Measurements from ENCODE around the gene OMA1.

OMA1 gene

GRCh38 chr1:58576325-58576726, 29.8 kb upstream of the OMA1 start:
- H3F3A ChIP-seq (ENCODE audit: insufficient read depth, low read length), result no peaks in the 10 kb centered on the region
- no peak overlapping the region for H2AFZ ChIP-seq (ENCODE audit: low read length)
- H3K27me3 ChIP-seq (ENCODE audit: insufficient read depth, low read length), result no peaks in the 10 kb centered on the region
- H3K27ac ChIP-seq (ENCODE audit: low read depth, low read length, poor library complexity, severe bottlenecking), result no peak overlapping the region
- no peaks in the 10 kb centered on the region for H3K79me2 ChIP-seq (ENCODE audit: insufficient read depth, low read length)
- H3K9me3 ChIP-seq (ENCODE audit: low read length), result no peaks in the 10 kb centered on the region
- H3K9ac ChIP-seq (ENCODE audit: low read length), result no peak overlapping the region
- no peaks in the 10 kb centered on the region for H3K36me3 ChIP-seq (ENCODE audit: insufficient read depth, low read length)
- H3K4me2 ChIP-seq (ENCODE audit: low read length), result no peak overlapping the region
- no peaks in the 10 kb centered on the region for H3K9me2 ChIP-seq (ENCODE audit: low read depth, low read length)
- H3K4me3 ChIP-seq (ENCODE audit: low read depth, low read length, poor library complexity, severe bottlenecking), result no peak overlapping the region
- H4K20me1 ChIP-seq (ENCODE audit: insufficient read depth, low read length), result no peaks in the 10 kb centered on the region
- no peaks in the 10 kb centered on the region for H3K4me1 ChIP-seq (ENCODE audit: insufficient read depth, low read length, severe bottlenecking)
- TF ChIP-seq CTCF (IDR thresholded peaks at IDR 0.05; ENCODE audit: low read length) (no peak), EZH2 (IDR thresholded peaks at IDR 0.05; ENCODE audit: borderline replicate concordance, low read length) (no peak)

- Histone ChIP-seq H4K20me1 (ENCODE audit: insufficient read depth, low read length) (no peaks in the 10 kb centered on the region), H3K4me1 (ENCODE audit: insufficient read depth, low read length, severe bottlenecking) (no peaks in the 10 kb centered on the region), H3K9me2 (ENCODE audit: low read depth, low read length) (no peaks in the 10 kb centered on the region), H3K9ac (ENCODE audit: low read length) (no peak overlapping the region), H3K9me3 (ENCODE audit: low read length) (no peaks in the 10 kb centered on the region), H3K4me3 (ENCODE audit: low read depth, low read length, poor library complexity, severe bottlenecking) (no peak overlapping the region), H3K4me2 (ENCODE audit: low read length) (no peak overlapping the region), H3K36me3 (ENCODE audit: insufficient read depth, low read length) (no peaks in the 10 kb centered on the region), H3F3A (ENCODE audit: insufficient read depth, low read length) (no peaks in the 10 kb centered on the region), H3K27me3 (ENCODE audit: insufficient read depth, low read length) (no peaks in the 10 kb centered on the region), H3K27ac (ENCODE audit: low read depth, low read length, poor library complexity, severe bottlenecking) (no peak overlapping the region), H2AFZ (ENCODE audit: low read length) (no peak overlapping the region), H3K79me2 (ENCODE audit: insufficient read depth, low read length) (no peaks in the 10 kb centered on the region)
- no peak for TF ChIP-seq EZH2 (IDR thresholded peaks at IDR 0.05; ENCODE audit: borderline replicate concordance, low read length)
- no peak for TF ChIP-seq CTCF (IDR thresholded peaks at IDR 0.05; ENCODE audit: low read length)
Observed at GRCh38 chr1:58575551-58576324, 29.2 kb upstream of the OMA1 start.

- no peak for TF ChIP-seq CTCF (IDR thresholded peaks at IDR 0.05; ENCODE audit: low read length)
- no peak for TF ChIP-seq EZH2 (IDR thresholded peaks at IDR 0.05; ENCODE audit: borderline replicate concordance, low read length)
- H3K4me1 ChIP-seq (ENCODE audit: insufficient read depth, low read length, severe bottlenecking), result no peaks in the 10 kb centered on the region
- H3K4me2 ChIP-seq (ENCODE audit: low read length), result no peak overlapping the region
- H4K20me1 ChIP-seq (ENCODE audit: insufficient read depth, low read length), result no peaks in the 10 kb centered on the region
- no peaks in the 10 kb centered on the region for H3K9me3 ChIP-seq (ENCODE audit: low read length)
- no peaks in the 10 kb centered on the region for H3K36me3 ChIP-seq (ENCODE audit: insufficient read depth, low read length)
- no peak overlapping the region for H3K27ac ChIP-seq (ENCODE audit: low read depth, low read length, poor library complexity, severe bottlenecking)
- no peaks in the 10 kb centered on the region for H3F3A ChIP-seq (ENCODE audit: insufficient read depth, low read length)
- H3K4me3 ChIP-seq (ENCODE audit: low read depth, low read length, poor library complexity, severe bottlenecking), result no peak overlapping the region
- H3K9ac ChIP-seq (ENCODE audit: low read length), result no peak overlapping the region
- H3K27me3 ChIP-seq (ENCODE audit: insufficient read depth, low read length), result no peaks in the 10 kb centered on the region
- no peaks in the 10 kb centered on the region for H3K9me2 ChIP-seq (ENCODE audit: low read depth, low read length)
- H3K79me2 ChIP-seq (ENCODE audit: insufficient read depth, low read length), result no peaks in the 10 kb centered on the region
- H2AFZ ChIP-seq (ENCODE audit: low read length), result no peak overlapping the region
Observed at GRCh38 chr1:58574816-58575215, 28.3 kb upstream of the OMA1 start.
